ENCODE measurements around the gene CHMP3.

GRCh38 chr2:86520153-86520552 lies 43.1 kb downstream of the CHMP3 start:
- TF ChIP-seq GATA2 (IDR thresholded peaks at IDR 0.05; ENCODE audit: low read depth, low read length) = no peak
- TF ChIP-seq GATA3 (IDR thresholded peaks at IDR 0.05; ENCODE audit: low read depth, low read length) = no peak
